Heart left ventricle (tissue), 16 donors: Measurements from ENCODE around the gene DACT2. TPM values are rescaled to one million over a fixed set of nuclear protein-coding genes. Genes with fewer than 3 reads are reported as not detected.

Source experiments
- ATAC-seq, 4 donors: fragments of 200-7000 bp; cut with Tn5 transposase; one replicate each; pipeline ENCODE4 v1.9.1; 2020 to 2022; ENCODE audit warnings: moderate library complexity in 4 of 4, mild to moderate bottlenecking in 3 of 4, moderate number of reproducible peaks in 1 of 4
- DNase-seq, 5 donors: peaks; one replicate each; pipeline ENCODE4 v3.0.0-alpha.2; 2020
- H3K27ac ChIP-seq, 12 donors: fragments of 200-600 bp; sonication (generic) in 4 of 12; one replicate each; pipeline versions ENCODE4 v1.5.0 to v1.8.0; 2016 to 2022; ENCODE audit warnings: mild to moderate bottlenecking in 2 of 12
- H3K27me3 ChIP-seq, 9 donors: fragments of 200-600 bp; sonication (generic) in 2 of 9; one replicate each; pipeline versions ENCODE4 v1.5.1 to v1.8.0; 2016 to 2022; ENCODE audit warnings: mild to moderate bottlenecking in 3 of 9
- H3K36me3 ChIP-seq, 9 donors: fragments of 200-600 bp; sonication (generic) in 2 of 9; one replicate each; pipeline versions ENCODE4 v1.5.0 to v1.8.0; 2018 to 2022; ENCODE audit warnings: mild to moderate bottlenecking in 2 of 9
- H3K4me1 ChIP-seq, 12 donors: fragments of 200-600 bp; sonication (generic) in 4 of 12; one replicate each; pipeline versions ENCODE4 v1.5.0 to v1.8.0; 2016 to 2022; ENCODE audit warnings: mild to moderate bottlenecking in 3 of 12
- H3K4me3 ChIP-seq, 12 donors: fragments of 200-600 bp; sonication (generic) in 4 of 12; one replicate each; pipeline versions ENCODE4 v1.5.0 to v1.8.0; 2017 to 2022; ENCODE audit warnings: mild to moderate bottlenecking in 9 of 12, moderate library complexity in 4 of 12
- H3K9me3 ChIP-seq, 12 donors: fragments of 200-600 bp; sonication (generic) in 4 of 12; one replicate each; pipeline versions ENCODE4 v1.5.0 to v1.8.0; 2016 to 2022; ENCODE audit warnings: mild to moderate bottlenecking in 1 of 12
- CTCF ChIP-seq, 12 donors: fragments of 200-600 bp; sonication (generic) in 4 of 12; IDR thresholded peaks; one replicate each; pipeline versions ENCODE4 v1.5.0 to v1.8.0; 2018 to 2022; ENCODE audit warnings: antibody characterized with exemption in 12 of 12, mild to moderate bottlenecking in 5 of 12
- POLR2A ChIP-seq, 2 donors: fragments of 450-650 bp; IDR thresholded peaks; one replicate each; pipeline ENCODE4 v1.6.1; 2017; ENCODE audit warnings: antibody characterized with exemption in 2 of 2, mild to moderate bottlenecking in 2 of 2, moderate library complexity in 2 of 2
- WGBS, 4 donors: extraction: QIAGEN DNeasy Blood & Tissue Kit in 2 of 4; methylation state at CpG; one replicate each; pipeline versions ENCODE4 v1.1.5 to v1.1.7; 2013 to 2018; 5-methylcytosine and 5-hydroxymethylcytosine counted together
- intact Hi-C, 10 donors: fragments of 100-400 bp; cut with DNase I; formaldehyde crosslinking; loops; one replicate each; pipeline versions ENCODE4 v1.11.1 to v1.14.2; 2022
- polyA plus RNA-seq, 2 donors: library from polyadenylated mRNA; stranded (reverse); fragments of 200-250 nt; gene quantifications; one replicate each; pipeline ENCODE4 v1.2.3, GENCODE V29; 2013
- total RNA-seq, 9 donors: library from RNA; depleted of rRNA in 2 of 9; stranded (reverse); fragments of >200 nt in 2 of 9; fragmentation: NEBNext Ultra II Directional in 3 of 9; extraction: Animal tissue kit (Norgen Biotek cat#: 25700) in 3 of 9; gene quantifications; one replicate each; pipeline versions ENCODE4 v1.1.0 to v1.2.4, GENCODE V29; 2016 to 2023
- donor health status: ischemic (EF 13 %, LVEDD 7.1; RV severe dilation, severe dysfunction).
- donor health status: healthy with polysubstance abuse.
- donor health status: DM: no; HTN: yes; CAD: no.
- donor health status: DM: no; HTN: no; CAD: no.
- donor health status: ischemic (EF 25% LVEDD 6.9; RV normal size, moderate dysfunction).
- donor health status: ischemic (EF 25% LVEDD 5.7; RV mildly dilated, moderate dysfunction).
- donor health status: healthy.
- donor health status: DM: yes; HTN: yes; CAD: no.
- donor health status: ischemic (EF 35%, LVEDD 5.7; RV mildly dilated, moderate dysfunction).
- donor health status: nonischemic (EF 11% LVEDD 7.7; RV severe dilation, severe dysfunction).
- donor health status: DM: yes; HTN: yes; CAD: no.
- donor health status: PGD.
- donor health status: ischemic (EF 29% LVEDD 5.4; RV normal size, mild dysfunction).
- donor health status: nonischemic (EF 23%, LVEDD 6.1; RV moderate dilation, normal function).

Gene DACT2
- total and polyA plus RNA-seq, 11 donors: 0.14 to 3.8 (median 0.30) TPM

GRCh38 chr6:168333039-168333438 is 13.5 kb upstream of the DACT2 start:
- H3K4me1 ChIP-seq: no peaks in the 10 kb centered on the region
- ATAC-seq: no peak

GRCh38 chr6:168332020-168332419 is 12.4 kb upstream of the DACT2 start:
- DNase-seq: no peak
- Histone ChIP-seq H3K27ac (no peak overlapping the region), H3K4me3 (no peak overlapping the region), H3K36me3 (no peaks in the 10 kb centered on the region), H3K27me3 (peaks cover 0 to 61% (median 0%) of the 10 kb centered on the region in 9 donors), H3K9me3 (no peaks in the 10 kb centered on the region), H3K4me1 (no peaks in the 10 kb centered on the region)
- WGBS, 4 donors: 51 to 71% (median 59%) methylated on average over 9 to 13 of the region's 13 CpGs
- intact Hi-C loops: no loop called here
- no peak for TF ChIP-seq CTCF (IDR thresholded peaks at IDR 0.05)
- TF ChIP-seq POLR2A (IDR thresholded peaks at IDR 0.05): no peak
- no peak for ATAC-seq

More at GRCh38 chr6:168333039-168333438, 13.5 kb upstream of the DACT2 start:
- Histone ChIP-seq H3K27ac (no peak overlapping the region), H3K9me3 (no peaks in the 10 kb centered on the region), H3K27me3 (peaks cover 0 to 57% (median 0%) of the 10 kb centered on the region in 9 donors), H3K4me3 (no peak overlapping the region), H3K36me3 (no peaks in the 10 kb centered on the region)
- TF ChIP-seq POLR2A (IDR thresholded peaks at IDR 0.05) (no peak), CTCF (IDR thresholded peaks at IDR 0.05) (peak in 7 of 12 donors; percentile 8 to 26 (median 17))
- DNase-seq: no peak
- 74 to 82% (median 80%) methylated on average over 5 of the region's 5 CpGs for WGBS, 4 donors
- intact Hi-C loops: no loop called here

- H3K27me3 ChIP-seq: peaks cover 0 to 61% (median 5%) of the 10 kb centered on the region in 9 donors
- H3K27ac ChIP-seq: no peak overlapping the region
- H3K4me1 ChIP-seq: no peaks in the 10 kb centered on the region
- intact Hi-C loops: no loop called here
- TF ChIP-seq POLR2A (IDR thresholded peaks at IDR 0.05) (no peak), CTCF (IDR thresholded peaks at IDR 0.05) (no peak)
- WGBS, 4 donors: 79 to 87% (median 82%) methylated on average over 4 of the region's 4 CpGs
- DNase-seq: no peak
- no peak overlapping the region for H3K4me3 ChIP-seq
- H3K36me3 ChIP-seq: no peaks in the 10 kb centered on the region
- no peaks in the 10 kb centered on the region for H3K9me3 ChIP-seq
- no peak for ATAC-seq
Observed at GRCh38 chr6:168331058-168331457, 11.5 kb upstream of the DACT2 start.

GRCh38 chr6:168330403-168330802 is 10.8 kb upstream of the DACT2 start:
- H3K4me1 ChIP-seq: no peaks in the 10 kb centered on the region
- DNase-seq (no peak), ATAC-seq (no peak)
- WGBS, 4 donors: 88 to 94% (median 92%) methylated on average over 10 of the region's 10 CpGs
- peaks cover 0 to 3% (median 0%) of the 10 kb centered on the region in 12 donors for H3K9me3 ChIP-seq
- intact Hi-C loops: no loop called here
- TF ChIP-seq POLR2A (IDR thresholded peaks at IDR 0.05): no peak
- TF ChIP-seq CTCF (IDR thresholded peaks at IDR 0.05): no peak
- no peak overlapping the region for H3K4me3 ChIP-seq
- no peaks in the 10 kb centered on the region for H3K36me3 ChIP-seq
- H3K27me3 ChIP-seq: peaks cover 0 to 59% (median 5%) of the 10 kb centered on the region in 9 donors
- no peak overlapping the region for H3K27ac ChIP-seq
